Peyer's patch (tissue), 4 donors: ENCODE measurements around the gene CEP97.
"Not testable (repeated sequence)": the region's sequence is repeated elsewhere in the genome, so short reads cannot be mapped to it uniquely, and the experiment has no call there.

Experiments
- CTCF ChIP-seq, 6 experiments: fragments of 450-650 bp in 4 of 6; fragments of 200-600 bp in 2 of 6; sonication (generic) in 1 of 6; IDR thresholded peaks; one replicate each; pipeline ENCODE4 v1.5.1; 2017 to 2019; ENCODE audit warnings: antibody characterized with exemption in 6 of 6, mild to moderate bottlenecking in 3 of 6, moderate library complexity in 1 of 6
- POLR2A ChIP-seq, 2 donors: fragments of 450-650 bp; IDR thresholded peaks; one replicate each; pipeline ENCODE4 v1.5.1; 2017; ENCODE audit warnings: antibody characterized with exemption in 2 of 2, mild to moderate bottlenecking in 2 of 2, moderate library complexity in 2 of 2

- TF ChIP-seq CTCF, POLR2A (IDR thresholded peaks at IDR 0.05): not testable (repeated sequence)
Measured at GRCh38 chr3:101777745-101778281, 53.4 kb downstream of the CEP97 start.
